Endothelial cell of umbilical vein (primary cell): Measurements from ENCODE around the gene INPP5B. TPM values are rescaled to one million over a fixed set of nuclear protein-coding genes. Genes with fewer than 3 reads are reported as not detected.
"Not testable (repeated sequence)": the region's sequence is repeated elsewhere in the genome, so short reads cannot be mapped to it uniquely, and the experiment has no call there.

ENCODE experiments used
- BruUV-seq: library from RNA; stranded (reverse); fragments of 400-500 nt; replicated peaks from 2 replicates; lab custom pipeline; 2021; lab: Mats Ljungman, UMichigan
- CTCF ChIA-PET: fragments of 300-600, 350-600 bp; sonication (Branson Sonifier 250); formaldehyde crosslinking; loops from one replicate; lab custom pipeline; 2021; ENCODE audit warnings: antibody characterized with exemption, inconsistent platforms; lab: Charles Lee
- POLR2A ChIA-PET: fragments of 300-600, 350-600 bp; sonication (Branson Sonifier 250); formaldehyde crosslinking; loops from one replicate; lab custom pipeline; 2021; ENCODE audit warnings: antibody characterized with exemption, inconsistent platforms; lab: Charles Lee
- DNase-seq: peaks from one replicate; pipeline ENCODE4 v3.0.0-alpha.2; 2011; ENCODE audit warnings: low read depth, low spot score
- FAIRE-seq: peaks from 2 replicates; lab custom pipeline; 2011; peaks lifted over from hg19 to GRCh38; lab: Jason Lieb, UNC
- H2AFZ ChIP-seq: 2 replicates; pipeline ENCODE4 v1.6.0; 2012; ENCODE audit warnings: low read depth, low read length, control low read depth, inconsistent platforms
- H3K27ac ChIP-seq: 2 replicates; pipeline ENCODE4 v1.5.1; 2011; ENCODE audit warnings: low read depth, mild to moderate bottlenecking, control low read depth, low read length, moderate library complexity; ENCODE audit not compliant: insufficient read depth
- H3K27me3 ChIP-seq, 2 experiments: 2 replicates each; pipeline versions ENCODE4 v1.6.0 to v1.6.1; 2011; ENCODE audit warnings: low read length in 2 of 2, mixed read lengths in 1 of 2; ENCODE audit not compliant: control insufficient read depth in 2 of 2, insufficient read depth in 2 of 2
- H3K36me3 ChIP-seq, 2 experiments: 2 replicates in 1 of 2; 3 replicates in 1 of 2; pipeline ENCODE4 v1.5.1; 2011; ENCODE audit warnings: low read length in 2 of 2, mild to moderate bottlenecking in 1 of 2, moderate library complexity in 1 of 2; ENCODE audit not compliant: control insufficient read depth in 2 of 2, insufficient read depth in 2 of 2; ENCODE audit errors: extremely low read depth in 1 of 2
- H3K4me1 ChIP-seq: 3 replicates; pipeline ENCODE4 v1.5.1; 2011; ENCODE audit warnings: mild to moderate bottlenecking, low read length; ENCODE audit not compliant: control insufficient read depth, insufficient read depth; ENCODE audit errors: extremely low read depth
- H3K4me2 ChIP-seq: 2 replicates; pipeline ENCODE4 v1.6.1; 2011; ENCODE audit warnings: low read length, control low read depth, mixed read lengths; ENCODE audit not compliant: insufficient read depth
- H3K4me3 ChIP-seq, 3 experiments: fragments of 200-600 bp in 1 of 3; sonication (generic), shearing (Covaris generic) in 1 of 3; replicated peaks in 1 of 3; 2 replicates each; pipeline ENCODE4 v1.5.1; 2011 to 2016; ENCODE audit warnings: control low read depth in 3 of 3, low read length in 3 of 3, mild to moderate bottlenecking in 2 of 3, inconsistent platforms in 1 of 3, low read depth in 1 of 3, moderate library complexity in 1 of 3; ENCODE audit not compliant: insufficient read depth in 1 of 3
- H3K79me2 ChIP-seq: 2 replicates; pipeline ENCODE4 v1.6.0; 2012; ENCODE audit warnings: low read length, inconsistent platforms; ENCODE audit not compliant: control insufficient read depth, insufficient read depth
- H3K9ac ChIP-seq: replicated peaks from 2 replicates; pipeline ENCODE3; 2011; ENCODE audit warnings: low read length, control low read depth; ENCODE audit not compliant: insufficient read depth; ENCODE audit errors: extremely low read depth
- H3K9me1 ChIP-seq: replicated peaks from 3 replicates; pipeline ENCODE4 v1.6.0; 2011; ENCODE audit warnings: mild to moderate bottlenecking, low read length; ENCODE audit not compliant: control insufficient read depth, insufficient read depth; ENCODE audit errors: extremely low read depth
- H3K9me3 ChIP-seq: replicated peaks from 2 replicates; pipeline ENCODE4 v1.5.1; 2012; ENCODE audit warnings: low read length, inconsistent platforms; ENCODE audit not compliant: control insufficient read depth, insufficient read depth
- H4K20me1 ChIP-seq: replicated peaks from 2 replicates; pipeline ENCODE3; 2011; ENCODE audit warnings: mild to moderate bottlenecking, low read length; ENCODE audit not compliant: control insufficient read depth, insufficient read depth; ENCODE audit errors: extremely low read depth
- dilution Hi-C: fragments of 300-500 bp; cut with MboI; formaldehyde crosslinking; loops from one replicate; pipeline ENCODE4 v1.15.0; 2019; ENCODE audit warnings: low sequenced_read_pairs; ENCODE audit not compliant: extremely low pct_ligation_motif_present
- intact Hi-C: fragments of 100-400 bp; cut with micrococcal nuclease; formaldehyde crosslinking; loops from one replicate; pipeline ENCODE4 v1.10.0; 2022
- polyA plus RNA-seq, 4 experiments: library from polyadenylated mRNA; depleted of rRNA in 3 of 4; stranded (reverse) in 3 of 4; unstranded in 1 of 4; fragments of >200 nt; gene quantifications; 2 replicates each; pipeline versions ENCODE4 v1.2.1 to v1.2.3, GENCODE V29; 2011 to 2012; ENCODE audit warnings: missing spikeins in 1 of 4
- total RNA-seq: library from RNA; stranded (reverse); gene quantifications from 2 replicates; pipeline ENCODE4 v1.2.3, GENCODE V29; 2021

INPP5B gene
- total and polyA plus RNA-seq, 2 donors (not counting 3 experiments of a cell fraction or from before 2014, with no cell fraction given) = 7.4 to 14.7 TPM

DNA sequence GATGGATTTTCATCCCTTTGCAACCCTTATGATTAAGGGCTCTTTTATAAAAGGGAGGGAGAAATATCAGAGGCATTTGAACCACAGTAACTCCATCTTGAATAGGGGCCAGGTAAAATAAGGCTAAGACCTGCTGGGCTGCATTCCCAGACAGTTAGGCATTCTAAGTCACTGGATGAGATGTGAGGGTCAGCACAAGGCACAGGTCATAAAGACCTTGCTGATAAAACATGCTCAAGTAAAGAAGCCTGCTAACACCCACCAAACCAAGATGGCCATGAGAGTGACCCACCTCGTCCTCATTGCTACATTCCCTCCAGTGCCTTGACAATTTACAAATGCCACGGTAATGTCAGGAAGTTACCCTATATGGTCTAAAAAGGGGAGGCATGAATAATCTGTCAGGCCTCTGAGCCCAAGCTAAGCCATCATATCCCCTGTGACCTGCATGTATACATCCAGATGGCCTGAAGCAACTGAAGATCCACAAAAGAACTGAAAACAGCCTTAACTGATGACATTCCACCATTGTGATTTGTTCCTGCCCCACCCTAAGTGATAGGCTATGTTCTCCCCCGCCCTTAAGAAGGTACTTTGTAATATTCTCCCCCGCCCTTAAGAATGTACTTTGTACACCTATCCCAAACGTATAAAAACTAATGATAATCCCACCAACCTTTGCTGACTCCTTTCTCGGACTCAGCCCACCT lies 39.3 kb downstream of the INPP5B start:
- H2AFZ ChIP-seq, H3K9ac ChIP-seq, CTCF ChIA-PET, H3K27me3 ChIP-seq, H3K4me3 ChIP-seq, H3K4me2 ChIP-seq, dilution Hi-C loops, H4K20me1 ChIP-seq, FAIRE-seq, H3K27ac ChIP-seq, H3K9me3 ChIP-seq, intact Hi-C loops, H3K9me1 ChIP-seq, DNase-seq, H3K4me1 ChIP-seq, H3K79me2 ChIP-seq, BruUV-seq, POLR2A ChIA-PET, H3K36me3 ChIP-seq: not testable (repeated sequence)

DNA sequence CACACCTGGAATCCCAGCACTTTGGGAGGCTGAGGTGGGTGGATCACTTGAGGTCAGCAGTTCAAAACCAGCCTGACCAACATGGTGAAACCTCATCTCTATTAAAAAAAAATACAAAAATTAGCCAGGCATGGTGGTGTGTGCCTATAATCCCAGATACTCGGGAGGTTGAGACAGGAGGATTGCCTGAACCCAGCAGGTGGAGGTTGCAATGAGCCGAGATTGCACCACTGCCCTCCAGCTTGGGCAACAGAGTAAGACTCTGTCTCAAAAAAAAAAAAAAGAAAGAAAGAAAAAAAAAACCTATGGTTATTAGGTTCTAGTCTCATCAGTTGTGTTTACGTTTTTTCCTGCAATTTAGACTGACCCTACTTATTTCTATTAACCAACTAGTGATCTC lies 40.3 kb downstream of the INPP5B start:
- dilution Hi-C loops = not testable (repeated sequence)

More for the DNA sequence above, 40.3 kb downstream of the INPP5B start:
- DNase-seq, H3K4me3 ChIP-seq, POLR2A ChIA-PET, H3K4me2 ChIP-seq, H4K20me1 ChIP-seq, CTCF ChIA-PET, H3K27ac ChIP-seq, H3K9ac ChIP-seq, intact Hi-C loops, H3K36me3 ChIP-seq, FAIRE-seq, H3K9me3 ChIP-seq, H3K79me2 ChIP-seq, H2AFZ ChIP-seq, H3K27me3 ChIP-seq, H3K9me1 ChIP-seq, BruUV-seq, H3K4me1 ChIP-seq: not testable (repeated sequence)
